ENCODE measurements around the gene MGAT4A.
A peak's percentile ranks its signal among the peaks of the same experiment; 100 is the strongest.

Gene MGAT4A

DNA sequence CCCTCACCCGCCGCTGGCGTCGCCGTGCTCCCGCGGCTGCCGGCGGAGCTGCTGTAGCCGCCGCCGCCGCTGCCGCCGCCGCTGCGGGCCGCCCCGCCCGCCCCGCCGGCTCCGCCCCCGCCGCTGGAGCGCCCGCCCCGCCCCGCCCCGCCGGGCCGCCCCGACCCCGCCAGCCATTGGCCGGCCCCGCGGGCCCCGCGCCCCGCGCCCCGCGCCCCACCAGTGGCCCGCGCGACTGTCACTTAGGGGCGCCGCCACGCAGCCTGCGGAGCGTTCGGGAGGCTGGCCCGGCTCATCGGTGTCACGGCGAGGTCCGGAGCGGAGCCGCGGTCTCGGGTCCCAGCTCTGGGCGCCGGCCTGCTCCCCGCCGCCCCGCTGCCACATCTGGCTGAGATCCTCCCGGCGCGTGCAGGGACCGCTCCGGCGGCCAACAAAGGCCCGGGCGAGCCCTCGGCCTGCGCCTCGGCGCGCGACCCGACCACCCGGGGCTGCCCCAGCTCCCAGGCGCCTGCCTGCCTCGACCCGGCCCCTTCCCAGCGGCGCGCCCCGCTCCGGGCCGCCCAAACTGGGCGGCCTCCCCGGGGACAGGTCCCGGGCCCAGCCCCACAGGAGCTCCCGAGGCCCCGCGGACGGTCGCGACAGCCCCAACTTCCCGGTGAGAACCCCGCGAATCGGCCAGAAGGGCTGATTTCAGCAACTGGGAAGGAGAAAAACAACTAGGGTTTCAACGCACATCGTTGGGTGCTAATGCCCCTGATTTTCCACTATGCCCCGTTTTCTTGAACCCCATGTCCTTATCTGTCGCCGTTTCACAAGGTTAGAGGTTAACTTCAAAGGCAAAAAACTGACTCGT is at the start of gene MGAT4A:
Gene MGAT4A (minus strand): TSS at position 92 of the 853 bp plus-strand sequence. CDS start 4,800 bp downstream, outside the sequence.
- TF ChIP-seq, protein P1, sequence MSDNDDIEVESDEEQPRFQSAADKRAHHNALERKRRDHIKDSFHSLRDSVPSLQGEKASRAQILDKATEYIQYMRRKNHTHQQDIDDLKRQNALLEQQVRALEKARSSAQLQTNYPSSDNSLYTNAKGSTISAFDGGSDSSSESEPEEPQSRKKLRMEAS (IDR thresholded peaks at IDR 0.05): peak; percentile 31; the same call in 1 of the 2 replicates
- TF ChIP-seq FOXM1 (IDR thresholded peaks at IDR 0.05; ENCODE audit: borderline replicate concordance, low read depth): no peak
- peak; percentile 8; the same call in 1 of the 2 replicates for TF ChIP-seq NFIC (IDR thresholded peaks at IDR 0.05)

DNA sequence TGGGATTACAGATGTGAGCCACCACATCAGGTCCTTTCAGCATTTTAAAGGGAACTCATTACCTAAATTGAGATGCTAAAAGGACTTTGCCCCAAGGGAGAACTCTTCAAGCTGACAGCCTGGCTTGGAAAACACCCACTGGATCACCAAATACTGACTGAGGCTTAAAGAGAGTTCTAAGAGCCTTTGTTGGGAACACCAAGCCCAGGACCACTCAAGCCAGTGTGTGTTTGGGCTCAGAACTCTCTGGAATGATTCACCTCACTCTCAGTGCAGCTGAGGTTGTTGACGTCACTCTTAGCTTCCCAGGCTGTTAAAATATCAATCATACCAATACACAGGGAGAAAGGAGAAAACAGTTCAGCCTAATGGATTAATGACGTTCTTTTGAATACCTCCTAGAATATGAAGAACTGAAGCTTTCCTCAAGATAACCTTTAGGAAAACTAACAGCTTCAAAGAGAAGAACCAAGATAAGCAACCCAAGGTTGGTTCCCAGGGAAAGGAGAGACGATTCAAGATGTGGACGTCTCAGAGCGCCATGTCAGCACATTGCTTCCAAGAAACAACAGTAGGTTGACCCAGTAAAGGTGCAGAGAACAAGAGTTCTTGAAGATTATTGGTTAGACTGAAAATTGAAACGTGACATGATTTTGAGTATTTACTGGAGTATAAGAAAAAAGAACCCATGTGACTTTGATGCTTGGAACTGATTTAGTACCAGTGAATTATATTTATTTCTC is 48.0 kb upstream of the MGAT4A start:
- TF ChIP-seq TCF12 (IDR thresholded peaks at IDR 0.05; ENCODE audit: low read depth) (no peak), TEAD4 (IDR thresholded peaks at IDR 0.05) (no peak), REST (IDR thresholded peaks at IDR 0.05; ENCODE audit: low read depth) (no peak), NFIC (IDR thresholded peaks at IDR 0.05) (no peak)

GRCh38 chr2:98778151-98778550 is 47.2 kb upstream of the MGAT4A start:
- TF ChIP-seq YY1 (IDR thresholded peaks at IDR 0.05; ENCODE audit: low read depth) (no peak), USF1 (IDR thresholded peaks at IDR 0.05) (peak; percentile 44), EGR1 (IDR thresholded peaks at IDR 0.05) (no peak), TAF1 (IDR thresholded peaks at IDR 0.05; ENCODE audit: low read depth) (no peak), ZBTB7A (IDR thresholded peaks at IDR 0.05; ENCODE audit: low read depth) (no peak), CEBPB (IDR thresholded peaks at IDR 0.05) (peak; percentile 45), RAD21 (IDR thresholded peaks at IDR 0.05; ENCODE audit: low read depth) (no peak), TEAD4 (IDR thresholded peaks at IDR 0.05) (peak; percentile 44), FOXM1 (IDR thresholded peaks at IDR 0.05; ENCODE audit: borderline replicate concordance, low read depth) (no peak; the same call in 1 of the 2 replicates), REST (IDR thresholded peaks at IDR 0.05; ENCODE audit: low read depth) (no peak), TCF12 (IDR thresholded peaks at IDR 0.05; ENCODE audit: low read depth) (peak; percentile 84), CREB1 (IDR thresholded peaks at IDR 0.05; ENCODE audit: low read depth) (no peak), EP300 (IDR thresholded peaks at IDR 0.05; ENCODE audit: borderline replicate concordance) (peak; percentile 70), NFIC (IDR thresholded peaks at IDR 0.05) (peak; percentile 90)
- TF ChIP-seq, protein P1 (IDR thresholded peaks at IDR 0.05): no peak

DNA sequence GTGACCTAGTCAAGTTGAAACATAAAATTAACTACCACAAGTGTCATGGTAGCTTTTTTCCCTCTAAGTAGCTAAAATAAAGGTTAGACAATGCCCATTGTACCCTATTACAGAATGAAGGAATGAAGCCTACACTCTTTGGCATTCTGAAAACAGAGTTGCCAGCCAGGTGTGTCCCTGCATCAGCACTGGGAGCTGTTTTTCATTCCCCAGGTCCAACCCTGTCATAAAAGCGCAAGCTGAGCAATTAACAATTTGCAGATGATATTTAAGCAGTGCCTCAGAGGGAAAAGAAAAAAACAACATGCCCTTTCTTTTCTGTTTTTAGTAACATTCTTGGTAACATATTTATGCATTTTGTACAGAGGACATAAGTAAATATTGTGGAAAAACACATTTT is 46.8 kb upstream of the MGAT4A start:
- TF ChIP-seq EP300 (IDR thresholded peaks at IDR 0.05; ENCODE audit: borderline replicate concordance) (no peak), FOXM1 (IDR thresholded peaks at IDR 0.05; ENCODE audit: borderline replicate concordance, low read depth) (no peak), TCF12 (IDR thresholded peaks at IDR 0.05; ENCODE audit: low read depth) (no peak), CREB1 (IDR thresholded peaks at IDR 0.05; ENCODE audit: low read depth) (no peak)

- TF ChIP-seq CEBPB (IDR thresholded peaks at IDR 0.05) (no peak), TAF1 (IDR thresholded peaks at IDR 0.05; ENCODE audit: low read depth) (no peak), CREB1 (IDR thresholded peaks at IDR 0.05; ENCODE audit: low read depth) (no peak), USF1 (IDR thresholded peaks at IDR 0.05) (no peak), NFIC (IDR thresholded peaks at IDR 0.05) (no peak), EP300 (IDR thresholded peaks at IDR 0.05; ENCODE audit: borderline replicate concordance) (no peak), EGR1 (IDR thresholded peaks at IDR 0.05) (no peak), TEAD4 (IDR thresholded peaks at IDR 0.05) (no peak), RAD21 (IDR thresholded peaks at IDR 0.05; ENCODE audit: low read depth) (no peak), YY1 (IDR thresholded peaks at IDR 0.05; ENCODE audit: low read depth) (no peak), FOXM1 (IDR thresholded peaks at IDR 0.05; ENCODE audit: borderline replicate concordance, low read depth) (no peak), REST (IDR thresholded peaks at IDR 0.05; ENCODE audit: low read depth) (no peak)
- TF ChIP-seq, protein P1 (IDR thresholded peaks at IDR 0.05): no peak
These were observed 46.1 kb upstream of the MGAT4A start for GRCh38 chr2:98777076-98777475.
